GM19238 (cell line): ENCODE data around the gene CCNG2.
"Not testable (repeated sequence)": the region's sequence is repeated elsewhere in the genome, so short reads cannot be mapped to it uniquely, and the experiment has no call there.

Source experiments
- DNase-seq: peaks from one replicate; pipeline ENCODE4 v3.0.0; 2011; ENCODE audit warnings: low spot score; ENCODE audit not compliant: insufficient read length

Gene CCNG2

GRCh38 chr4:77156912-77157858, at the start of gene CCNG2:
TSS of gene CCNG2 (plus strand) at chr4:77157207. CDS start at chr4:77158533, 1,326 bp downstream.
- DNase-seq = peak; percentile 46

GRCh38 chr4:77110730-77111129, 46.3 kb upstream of the CCNG2 start:
- DNase-seq = no peak

GRCh38 chr4:77113069-77113468, 43.9 kb upstream of the CCNG2 start:
- DNase-seq = no peak

GRCh38 chr4:77117721-77118120, 39.3 kb upstream of the CCNG2 start:
- DNase-seq = no peak

- DNase-seq = no peak
These were observed 36.0 kb upstream of the CCNG2 start for GRCh38 chr4:77120886-77121508.

GRCh38 chr4:77121736-77122240, 35.2 kb upstream of the CCNG2 start:
- DNase-seq = no peak

- no peak for DNase-seq
These were observed 34.4 kb upstream of the CCNG2 start for GRCh38 chr4:77122656-77123055.

GRCh38 chr4:77123411-77123810, 33.6 kb upstream of the CCNG2 start:
- no peak for DNase-seq

GRCh38 chr4:77124576-77124975, 32.4 kb upstream of the CCNG2 start:
- no peak for DNase-seq

- DNase-seq = no peak
These were observed 31.0 kb upstream of the CCNG2 start for GRCh38 chr4:77125961-77126360.

- peak; percentile 10 for DNase-seq
These were observed 30.2 kb upstream of the CCNG2 start for GRCh38 chr4:77126809-77127208.

GRCh38 chr4:77127215-77127614, 29.8 kb upstream of the CCNG2 start:
- no peak for DNase-seq

- DNase-seq = no peak
These were observed 29.0 kb upstream of the CCNG2 start for GRCh38 chr4:77127837-77128621.

GRCh38 chr4:77132652-77133312, 24.2 kb upstream of the CCNG2 start:
- DNase-seq = no peak

- not testable (repeated sequence) for DNase-seq
These were observed 19.6 kb upstream of the CCNG2 start for GRCh38 chr4:77137448-77137847.

GRCh38 chr4:77141964-77142645, 14.9 kb upstream of the CCNG2 start:
- DNase-seq = no peak

GRCh38 chr4:77142646-77143028, 14.4 kb upstream of the CCNG2 start:
- DNase-seq = no peak

GRCh38 chr4:77143091-77143490, 13.9 kb upstream of the CCNG2 start:
- no peak for DNase-seq

- DNase-seq = no peak
These were observed 11.2 kb upstream of the CCNG2 start for GRCh38 chr4:77145842-77146185.

GRCh38 chr4:77146186-77147078, 10.6 kb upstream of the CCNG2 start:
- no peak for DNase-seq
